HG03378 (cell line): ENCODE data around the gene ADAM12.

Experiments used
- ATAC-seq: cut with Tn5 transposase; IDR thresholded peaks from one replicate; pipeline ENCODE4 v1.9.1; 2021; ENCODE audit warnings: mild to moderate bottlenecking, moderate library complexity; ENCODE audit not compliant: unreplicated experiment

ADAM12 gene

DNA sequence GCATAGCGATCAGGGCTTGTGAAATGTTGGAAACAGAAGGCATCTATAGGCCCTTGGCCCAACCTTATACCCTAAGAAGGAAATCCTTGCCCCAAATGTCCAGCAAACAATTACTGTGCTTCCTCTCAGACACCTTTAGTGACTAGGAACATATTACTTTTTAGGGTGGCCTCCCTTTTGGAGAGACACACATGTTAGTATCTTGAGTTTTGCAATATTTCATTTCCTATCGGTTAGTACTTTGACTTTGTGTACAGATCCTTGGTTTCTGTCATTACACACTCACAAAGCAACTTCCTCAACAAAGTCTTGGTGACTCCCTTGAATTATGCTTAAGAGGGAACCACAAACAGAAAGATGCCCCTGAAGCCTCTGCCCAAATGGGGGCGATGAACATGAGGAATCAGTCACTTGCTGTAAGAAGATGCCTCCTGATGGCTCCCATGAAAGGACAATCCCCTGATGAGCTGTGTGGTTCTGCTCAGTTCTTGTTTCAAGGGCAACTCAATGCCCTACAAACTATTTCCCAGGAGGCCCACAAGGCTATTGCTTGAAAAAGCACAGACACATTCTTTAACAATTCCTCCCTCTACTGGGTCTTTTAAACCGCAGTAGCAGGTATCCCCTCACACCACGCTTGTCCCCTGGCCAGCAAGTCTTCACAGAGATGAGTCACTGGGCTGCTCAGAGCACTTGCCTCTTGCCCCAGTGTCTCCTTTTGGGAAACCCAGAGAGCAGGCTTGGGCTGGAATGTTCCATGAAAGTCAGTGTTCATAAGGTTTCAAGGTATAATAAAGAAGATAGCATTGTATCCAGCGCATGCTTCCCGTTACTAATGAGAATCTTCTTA lies 295.7 kb downstream of the ADAM12 start:
- no peak for ATAC-seq

DNA sequence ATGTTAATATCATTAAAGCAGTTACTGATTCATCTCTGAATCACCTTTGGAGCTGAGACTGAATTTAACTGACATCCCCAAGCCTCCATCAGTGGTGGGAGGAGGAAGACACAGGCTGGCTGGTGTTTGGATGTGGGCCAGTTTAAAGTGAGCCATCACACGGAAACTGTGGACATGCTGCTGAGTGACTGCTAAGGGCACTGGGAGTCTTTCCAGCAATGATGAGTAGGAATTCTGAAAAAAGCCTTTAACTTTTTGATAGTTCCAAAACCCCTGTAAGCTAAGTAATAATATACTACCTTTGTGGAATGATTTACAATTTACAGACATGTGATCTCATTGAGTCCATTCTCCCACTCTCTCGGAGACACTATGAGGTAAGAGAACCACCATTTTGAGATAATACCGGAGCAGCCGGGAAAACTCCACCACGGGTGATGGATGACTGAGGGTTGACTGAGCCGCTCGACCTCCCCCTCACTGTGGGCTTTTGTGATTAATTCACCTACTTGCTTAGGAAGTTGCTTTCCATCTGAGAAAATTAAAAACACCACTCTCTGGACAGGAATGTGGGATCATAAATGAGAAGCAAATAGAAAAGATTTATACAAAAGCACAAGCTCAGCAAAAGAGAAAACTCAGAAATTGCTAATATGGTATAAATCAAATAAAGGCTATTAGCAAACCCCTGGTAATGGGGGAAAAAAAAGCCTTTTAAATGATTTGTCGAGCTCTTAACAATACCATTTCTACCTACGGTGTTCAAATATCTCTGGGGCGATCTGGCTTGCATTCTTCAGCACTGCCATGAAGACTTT lies 297.2 kb downstream of the ADAM12 start:
- ATAC-seq: no peak

- ATAC-seq: no peak
Observed at GRCh38 chr10:126090443-126090842, 297.8 kb downstream of the ADAM12 start.

GRCh38 chr10:126087796-126088505 lies 300.3 kb downstream of the ADAM12 start:
- no peak for ATAC-seq

DNA sequence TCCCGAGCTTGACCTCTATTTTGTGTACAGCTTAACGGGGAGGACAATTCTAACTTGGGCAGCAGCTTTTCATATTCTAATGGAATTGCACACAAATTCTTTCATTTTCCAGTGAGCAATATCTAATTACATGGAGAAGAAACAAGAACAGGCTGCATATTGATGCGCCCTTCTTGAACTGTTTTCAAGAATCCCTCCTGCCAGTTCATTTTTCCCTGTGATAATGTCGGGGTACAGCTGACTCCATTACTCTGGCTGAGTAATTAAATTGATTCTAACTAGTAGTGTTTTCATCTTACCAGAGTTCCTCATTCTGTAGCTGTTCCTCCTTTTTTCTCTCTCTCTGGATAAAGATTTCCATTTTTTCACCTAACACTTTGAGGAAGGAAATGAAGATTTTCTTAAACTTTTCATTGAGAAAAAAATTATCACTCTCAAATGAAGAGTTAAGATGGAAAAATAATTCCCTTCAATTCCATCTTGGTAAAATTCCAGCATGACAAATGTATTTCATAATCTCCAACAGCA lies 301.1 kb downstream of the ADAM12 start:
- ATAC-seq: no peak

- no peak for ATAC-seq
Observed at GRCh38 chr10:126085806-126086205, 302.5 kb downstream of the ADAM12 start.

DNA sequence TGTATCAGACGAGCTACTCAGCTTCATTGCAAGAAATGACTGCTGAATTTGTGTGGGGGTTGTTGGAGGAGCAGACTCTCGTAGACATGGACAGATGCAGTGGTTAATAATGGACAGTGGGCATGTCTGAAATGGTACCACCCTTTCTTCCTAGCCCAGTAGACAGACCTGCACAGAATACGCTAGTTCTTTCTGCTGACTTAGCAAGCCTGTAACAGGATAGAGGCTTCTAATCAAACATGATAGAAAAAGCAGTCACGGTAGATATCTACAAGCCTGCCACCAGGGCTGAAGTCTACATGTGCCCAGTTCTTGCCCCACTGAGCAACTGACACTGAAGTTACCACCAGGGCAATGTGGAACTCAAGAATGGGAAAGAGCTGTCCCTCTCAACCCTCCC lies 303.9 kb downstream of the ADAM12 start:
- ATAC-seq: no peak

GRCh38 chr10:126083009-126083408 lies 305.3 kb downstream of the ADAM12 start:
- no peak for ATAC-seq

GRCh38 chr10:126081841-126082466 lies 306.3 kb downstream of the ADAM12 start:
- no peak for ATAC-seq

- no peak for ATAC-seq
Observed at GRCh38 chr10:126080879-126081411, 307.3 kb downstream of the ADAM12 start.

- no peak for ATAC-seq
Observed at GRCh38 chr10:126080291-126080825, 307.9 kb downstream of the ADAM12 start.

DNA sequence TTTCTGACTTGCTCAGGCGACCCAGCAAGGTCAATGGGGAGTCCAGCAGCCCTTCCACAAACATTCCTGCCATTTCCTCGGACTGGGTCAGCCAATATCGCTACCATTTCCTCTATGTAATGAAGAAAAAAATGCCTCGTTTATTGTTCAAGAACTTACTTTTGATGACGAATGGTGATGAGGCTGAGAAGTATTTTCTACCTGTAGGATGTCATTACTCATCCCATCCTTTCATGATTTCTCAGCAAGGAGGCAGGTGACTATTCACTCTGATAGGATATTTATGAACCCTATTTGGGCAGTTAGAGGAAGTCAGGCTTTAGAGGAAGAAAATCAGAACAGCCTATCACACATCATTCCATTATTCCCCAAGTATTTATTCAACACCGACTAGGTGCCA lies 313.3 kb downstream of the ADAM12 start:
- ATAC-seq: no peak

GRCh38 chr10:126074291-126074690 lies 314.0 kb downstream of the ADAM12 start:
- ATAC-seq: no peak

GRCh38 chr10:126073606-126074005 lies 314.7 kb downstream of the ADAM12 start:
- ATAC-seq: no peak

- ATAC-seq: no peak
Observed at GRCh38 chr10:126072622-126073021, 315.7 kb downstream of the ADAM12 start.

- ATAC-seq: no peak
Observed at GRCh38 chr10:126070476-126071215, 317.6 kb downstream of the ADAM12 start.

DNA sequence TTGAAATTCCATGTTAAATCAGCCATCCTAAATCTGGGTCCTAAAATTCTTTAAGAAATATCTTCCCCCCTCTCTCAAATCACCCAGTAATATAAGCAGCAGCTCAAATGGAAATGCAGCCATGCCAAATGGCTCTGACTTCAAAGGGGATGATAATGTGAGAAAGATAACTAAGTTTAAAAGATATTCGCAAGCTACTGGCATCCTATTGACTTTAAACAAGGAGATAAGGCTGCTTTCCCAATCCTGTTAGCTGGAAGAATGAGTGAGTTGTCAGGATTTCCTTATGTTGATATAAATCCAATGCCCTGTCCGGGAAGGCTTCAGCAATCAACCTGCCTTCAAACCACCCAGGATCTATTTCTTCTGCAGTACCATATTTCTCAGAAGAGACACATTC lies 320.0 kb downstream of the ADAM12 start:
- ATAC-seq: no peak

DNA sequence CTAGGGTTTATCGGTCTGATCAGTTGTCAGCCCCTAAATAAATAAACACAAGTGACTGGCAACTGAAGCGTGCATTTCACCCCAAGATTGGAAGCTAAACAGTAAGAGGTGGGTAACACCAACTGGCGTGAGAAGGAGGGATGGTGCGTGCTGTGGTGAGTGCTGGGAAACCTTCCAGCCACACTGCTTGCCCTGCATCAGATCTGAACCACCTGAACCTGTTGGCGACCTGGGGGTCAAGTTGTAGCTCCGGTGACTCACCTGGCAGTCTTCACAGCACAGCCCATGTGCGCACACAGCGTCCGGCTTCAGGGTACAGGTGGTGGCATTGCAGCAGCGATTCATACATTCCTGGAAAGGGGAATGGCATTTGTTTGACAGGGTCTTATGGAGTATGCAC lies 321.8 kb downstream of the ADAM12 start:
- no peak for ATAC-seq

DNA sequence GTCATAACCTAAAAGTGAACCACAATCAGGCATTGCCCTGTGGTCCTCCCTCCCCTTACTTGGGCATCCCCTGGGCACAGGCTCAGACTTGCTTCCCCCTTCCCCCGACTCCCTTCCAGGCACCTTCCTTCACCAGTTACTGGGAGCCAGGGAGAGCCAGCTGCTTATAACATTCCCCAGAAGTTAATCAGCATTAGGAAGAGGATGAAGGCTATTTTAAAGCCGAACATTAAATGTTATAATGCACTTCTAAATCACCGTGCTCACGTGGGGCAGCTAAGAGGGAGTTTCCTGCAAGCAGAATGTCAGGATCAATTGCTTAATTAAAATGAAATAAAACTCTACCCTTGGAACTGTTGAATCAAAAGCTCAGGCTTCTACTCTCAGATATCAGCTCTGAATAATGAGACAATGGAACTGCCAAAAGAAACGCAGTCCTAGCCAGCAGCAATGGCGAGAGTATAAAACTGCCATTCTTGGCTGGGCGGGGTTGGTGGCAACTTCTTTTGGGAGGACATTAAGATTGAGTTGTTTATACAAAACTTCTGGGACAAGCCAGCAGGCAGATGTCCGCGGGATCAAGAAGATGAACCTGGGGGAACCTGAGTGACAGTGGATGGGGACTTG lies 322.4 kb downstream of the ADAM12 start:
- no peak for ATAC-seq
